GM21367 (cell line): Measurements from ENCODE around the gene CACNA2D3.

Source experiments
- ATAC-seq: cut with Tn5 transposase; IDR thresholded peaks from one replicate; pipeline ENCODE4 v1.9.1; 2021; ENCODE audit not compliant: unreplicated experiment

The CACNA2D3 gene

GRCh38 chr3:55014906-55015305, 892.6 kb downstream of the CACNA2D3 start:
- no peak for ATAC-seq

GRCh38 chr3:55017876-55018275, 895.5 kb downstream of the CACNA2D3 start:
- ATAC-seq, result no peak

- no peak for ATAC-seq
Observed at GRCh38 chr3:55030938-55031337, 908.6 kb downstream of the CACNA2D3 start.

- no peak for ATAC-seq
Observed at GRCh38 chr3:55036883-55037577, 914.7 kb downstream of the CACNA2D3 start.

GRCh38 chr3:55042591-55042990, 920.2 kb downstream of the CACNA2D3 start:
- no peak for ATAC-seq

- ATAC-seq, result no peak
Observed at GRCh38 chr3:55044486-55044885, 922.1 kb downstream of the CACNA2D3 start.

- ATAC-seq, result no peak
Observed at GRCh38 chr3:55059027-55059629, 936.8 kb downstream of the CACNA2D3 start.

- ATAC-seq, result no peak
Observed at GRCh38 chr3:55060896-55061719, 938.8 kb downstream of the CACNA2D3 start.

- no peak for ATAC-seq
Observed at GRCh38 chr3:55061720-55062034, 939.3 kb downstream of the CACNA2D3 start.

GRCh38 chr3:55064164-55064563, 941.8 kb downstream of the CACNA2D3 start:
- ATAC-seq, result no peak

GRCh38 chr3:55065331-55065730, 943.0 kb downstream of the CACNA2D3 start:
- no peak for ATAC-seq

- no peak for ATAC-seq
Observed at GRCh38 chr3:55066551-55067047, 944.2 kb downstream of the CACNA2D3 start.

GRCh38 chr3:55069950-55070349, 947.6 kb downstream of the CACNA2D3 start:
- no peak for ATAC-seq

- no peak for ATAC-seq
Observed at GRCh38 chr3:55074796-55075195, 952.4 kb downstream of the CACNA2D3 start.

- no peak for ATAC-seq
Observed at GRCh38 chr3:55075846-55076245, 953.5 kb downstream of the CACNA2D3 start.

- no peak for ATAC-seq
Observed at GRCh38 chr3:55077726-55078125, 955.4 kb downstream of the CACNA2D3 start.

- no peak for ATAC-seq
Observed at GRCh38 chr3:55078876-55079275, 956.5 kb downstream of the CACNA2D3 start.

GRCh38 chr3:55085231-55085630, 962.9 kb downstream of the CACNA2D3 start:
- no peak for ATAC-seq

- ATAC-seq, result no peak
Observed at GRCh38 chr3:55089211-55089610, 966.9 kb downstream of the CACNA2D3 start.

- ATAC-seq, result no peak
Observed at GRCh38 chr3:55090291-55090690, 967.9 kb downstream of the CACNA2D3 start.

- ATAC-seq, result no peak
Observed at GRCh38 chr3:55090746-55091145, 968.4 kb downstream of the CACNA2D3 start.
